H1 (cell line): Measurements from ENCODE around the gene ADCY9. TPM values are rescaled to one million over a fixed set of nuclear protein-coding genes. Genes with fewer than 3 reads are reported as not detected.

Source experiments
- polyA plus RNA-seq, 7 experiments: library from polyadenylated mRNA; depleted of rRNA in 3 of 7; stranded (reverse) in 5 of 7; unstranded in 2 of 7; fragments of >200 nt in 5 of 7; fragments of 200-250 nt in 2 of 7; gene quantifications; 1 replicate in 5 of 7; 2 replicates in 1 of 7; 4 replicates in 1 of 7; pipeline versions ENCODE4 v1.2.1 to v1.2.3, GENCODE V29; 2011 to 2013; ENCODE audit warnings: missing spikeins in 2 of 7, mixed read lengths in 2 of 7
- total RNA-seq: library from RNA; stranded (reverse); fragmentation: NEBNext Ultra II Directional; extraction: Animal tissue kit (Norgen Biotek cat#: 25700); gene quantifications from 2 replicates; pipeline ENCODE4 v1.2.1, GENCODE V29; 2021
- TF ChIP-seq, protein P1 (sequence below): fragments of 300-600 bp; sonication (generic); IDR thresholded peaks from 2 replicates; pipeline ENCODE4 v1.7.1; 2012; ENCODE audit warnings: low read length, moderate library complexity, mild to moderate bottlenecking, inconsistent platforms; ENCODE audit not compliant: insufficient replicate concordance

Gene ADCY9
- total and polyA plus RNA-seq, 2 of the 8 experiments (the other 6 are each of a cell fraction or from before 2014, with no cell fraction given): 5.4 to 13.1 TPM

DNA sequence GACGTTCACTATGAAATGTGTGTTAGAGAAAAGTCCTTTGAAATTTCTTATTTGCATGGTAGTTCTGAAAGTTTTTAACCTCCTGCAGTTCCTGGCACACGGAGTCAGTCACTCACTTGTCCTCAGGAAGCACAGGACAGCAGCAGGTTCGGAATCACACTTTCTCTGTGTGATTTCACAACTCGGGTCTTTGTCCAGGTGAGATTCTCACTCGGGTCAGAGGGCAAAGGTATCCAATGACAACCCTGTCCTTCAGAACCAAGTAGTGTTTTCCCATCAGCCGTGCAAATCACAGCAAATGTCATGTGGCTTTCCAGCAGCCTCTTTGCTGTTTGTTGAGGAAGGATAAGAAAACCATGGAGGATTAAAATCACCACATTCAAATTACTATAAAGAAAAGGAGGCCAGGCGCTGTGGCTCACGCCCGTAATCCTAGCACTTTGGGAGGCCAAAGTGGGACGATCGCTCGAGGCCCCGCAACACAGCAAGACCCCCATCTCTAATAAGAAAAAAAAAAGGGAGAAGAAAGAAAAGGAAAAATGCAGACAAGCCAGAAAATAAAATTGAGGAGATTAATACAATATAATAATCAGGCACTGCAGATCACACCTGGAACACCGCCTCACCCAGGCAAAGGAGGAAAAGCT is 22.0 kb downstream of the ADCY9 start (continued):
- TF ChIP-seq, protein P1, sequence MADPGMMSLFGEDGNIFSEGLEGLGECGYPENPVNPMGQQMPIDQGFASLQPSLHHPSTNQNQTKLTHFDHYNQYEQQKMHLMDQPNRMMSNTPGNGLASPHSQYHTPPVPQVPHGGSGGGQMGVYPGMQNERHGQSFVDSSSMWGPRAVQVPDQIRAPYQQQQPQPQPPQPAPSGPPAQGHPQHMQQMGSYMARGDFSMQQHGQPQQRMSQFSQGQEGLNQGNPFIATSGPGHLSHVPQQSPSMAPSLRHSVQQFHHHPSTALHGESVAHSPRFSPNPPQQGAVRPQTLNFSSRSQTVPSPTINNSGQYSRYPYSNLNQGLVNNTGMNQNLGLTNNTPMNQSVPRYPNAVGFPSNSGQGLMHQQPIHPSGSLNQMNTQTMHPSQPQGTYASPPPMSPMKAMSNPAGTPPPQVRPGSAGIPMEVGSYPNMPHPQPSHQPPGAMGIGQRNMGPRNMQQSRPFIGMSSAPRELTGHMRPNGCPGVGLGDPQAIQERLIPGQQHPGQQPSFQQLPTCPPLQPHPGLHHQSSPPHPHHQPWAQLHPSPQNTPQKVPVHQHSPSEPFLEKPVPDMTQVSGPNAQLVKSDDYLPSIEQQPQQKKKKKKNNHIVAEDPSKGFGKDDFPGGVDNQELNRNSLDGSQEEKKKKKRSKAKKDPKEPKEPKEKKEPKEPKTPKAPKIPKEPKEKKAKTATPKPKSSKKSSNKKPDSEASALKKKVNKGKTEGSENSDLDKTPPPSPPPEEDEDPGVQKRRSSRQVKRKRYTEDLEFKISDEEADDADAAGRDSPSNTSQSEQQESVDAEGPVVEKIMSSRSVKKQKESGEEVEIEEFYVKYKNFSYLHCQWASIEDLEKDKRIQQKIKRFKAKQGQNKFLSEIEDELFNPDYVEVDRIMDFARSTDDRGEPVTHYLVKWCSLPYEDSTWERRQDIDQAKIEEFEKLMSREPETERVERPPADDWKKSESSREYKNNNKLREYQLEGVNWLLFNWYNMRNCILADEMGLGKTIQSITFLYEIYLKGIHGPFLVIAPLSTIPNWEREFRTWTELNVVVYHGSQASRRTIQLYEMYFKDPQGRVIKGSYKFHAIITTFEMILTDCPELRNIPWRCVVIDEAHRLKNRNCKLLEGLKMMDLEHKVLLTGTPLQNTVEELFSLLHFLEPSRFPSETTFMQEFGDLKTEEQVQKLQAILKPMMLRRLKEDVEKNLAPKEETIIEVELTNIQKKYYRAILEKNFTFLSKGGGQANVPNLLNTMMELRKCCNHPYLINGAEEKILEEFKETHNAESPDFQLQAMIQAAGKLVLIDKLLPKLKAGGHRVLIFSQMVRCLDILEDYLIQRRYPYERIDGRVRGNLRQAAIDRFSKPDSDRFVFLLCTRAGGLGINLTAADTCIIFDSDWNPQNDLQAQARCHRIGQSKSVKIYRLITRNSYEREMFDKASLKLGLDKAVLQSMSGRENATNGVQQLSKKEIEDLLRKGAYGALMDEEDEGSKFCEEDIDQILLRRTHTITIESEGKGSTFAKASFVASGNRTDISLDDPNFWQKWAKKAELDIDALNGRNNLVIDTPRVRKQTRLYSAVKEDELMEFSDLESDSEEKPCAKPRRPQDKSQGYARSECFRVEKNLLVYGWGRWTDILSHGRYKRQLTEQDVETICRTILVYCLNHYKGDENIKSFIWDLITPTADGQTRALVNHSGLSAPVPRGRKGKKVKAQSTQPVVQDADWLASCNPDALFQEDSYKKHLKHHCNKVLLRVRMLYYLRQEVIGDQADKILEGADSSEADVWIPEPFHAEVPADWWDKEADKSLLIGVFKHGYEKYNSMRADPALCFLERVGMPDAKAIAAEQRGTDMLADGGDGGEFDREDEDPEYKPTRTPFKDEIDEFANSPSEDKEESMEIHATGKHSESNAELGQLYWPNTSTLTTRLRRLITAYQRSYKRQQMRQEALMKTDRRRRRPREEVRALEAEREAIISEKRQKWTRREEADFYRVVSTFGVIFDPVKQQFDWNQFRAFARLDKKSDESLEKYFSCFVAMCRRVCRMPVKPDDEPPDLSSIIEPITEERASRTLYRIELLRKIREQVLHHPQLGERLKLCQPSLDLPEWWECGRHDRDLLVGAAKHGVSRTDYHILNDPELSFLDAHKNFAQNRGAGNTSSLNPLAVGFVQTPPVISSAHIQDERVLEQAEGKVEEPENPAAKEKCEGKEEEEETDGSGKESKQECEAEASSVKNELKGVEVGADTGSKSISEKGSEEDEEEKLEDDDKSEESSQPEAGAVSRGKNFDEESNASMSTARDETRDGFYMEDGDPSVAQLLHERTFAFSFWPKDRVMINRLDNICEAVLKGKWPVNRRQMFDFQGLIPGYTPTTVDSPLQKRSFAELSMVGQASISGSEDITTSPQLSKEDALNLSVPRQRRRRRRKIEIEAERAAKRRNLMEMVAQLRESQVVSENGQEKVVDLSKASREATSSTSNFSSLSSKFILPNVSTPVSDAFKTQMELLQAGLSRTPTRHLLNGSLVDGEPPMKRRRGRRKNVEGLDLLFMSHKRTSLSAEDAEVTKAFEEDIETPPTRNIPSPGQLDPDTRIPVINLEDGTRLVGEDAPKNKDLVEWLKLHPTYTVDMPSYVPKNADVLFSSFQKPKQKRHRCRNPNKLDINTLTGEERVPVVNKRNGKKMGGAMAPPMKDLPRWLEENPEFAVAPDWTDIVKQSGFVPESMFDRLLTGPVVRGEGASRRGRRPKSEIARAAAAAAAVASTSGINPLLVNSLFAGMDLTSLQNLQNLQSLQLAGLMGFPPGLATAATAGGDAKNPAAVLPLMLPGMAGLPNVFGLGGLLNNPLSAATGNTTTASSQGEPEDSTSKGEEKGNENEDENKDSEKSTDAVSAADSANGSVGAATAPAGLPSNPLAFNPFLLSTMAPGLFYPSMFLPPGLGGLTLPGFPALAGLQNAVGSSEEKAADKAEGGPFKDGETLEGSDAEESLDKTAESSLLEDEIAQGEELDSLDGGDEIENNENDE: no peak
